IMR-90 (cell line): Measurements from ENCODE around the gene SNRNP70. TPM values are rescaled to one million over a fixed set of nuclear protein-coding genes. Genes with fewer than 3 reads are reported as not detected.
A peak's percentile ranks its signal among the peaks of the same experiment; 100 is the strongest.

Experiments
- ATAC-seq: fragments of 200-7000 bp; cut with Tn5 transposase; 2 replicates; pipeline ENCODE4 v1.9.1; 2020; ENCODE audit warnings: low read depth, mild to moderate bottlenecking, moderate library complexity
- BruUV-seq: library from RNA; stranded (reverse); fragments of 400-500 nt; replicated peaks from 2 replicates; lab custom pipeline; 2021; lab: Mats Ljungman, UMichigan
- CTCF ChIA-PET: fragments of 300-600 bp; formaldehyde crosslinking; extraction: SDS; loops from one replicate; lab custom pipeline; 2021; ENCODE audit warnings: antibody characterized with exemption; lab: Yijun Ruan, JAX
- POLR2A ChIA-PET: fragments of 300-600 bp; sonication (Branson Sonifier 250); formaldehyde crosslinking; loops from one replicate; lab custom pipeline; 2022; ENCODE audit warnings: antibody characterized with exemption; ENCODE audit not compliant: unreplicated experiment; lab: Charles Lee
- DNase-seq: peaks from one replicate; pipeline ENCODE4 v3.0.0; 2013
- H2AFZ ChIP-seq: replicated peaks from 2 replicates; pipeline ENCODE3; 2013; ENCODE audit warnings: low read length, mild to moderate bottlenecking; ENCODE audit not compliant: poor library complexity
- H2AK5ac ChIP-seq: 2 replicates; pipeline ENCODE4 v1.6.1; 2013; ENCODE audit warnings: low read depth, low read length, inconsistent platforms
- H2AK9ac ChIP-seq: replicated peaks from 2 replicates; pipeline ENCODE3; 2013; ENCODE audit warnings: mild to moderate bottlenecking, low read depth, low read length, moderate library complexity; ENCODE audit not compliant: poor library complexity
- H2BK120ac ChIP-seq: 2 replicates; pipeline ENCODE4 v1.6.1; 2013; ENCODE audit warnings: low read depth, low read length, inconsistent platforms
- H2BK15ac ChIP-seq: 3 replicates; pipeline ENCODE4 v1.6.1; 2013; ENCODE audit warnings: low read depth, low read length, inconsistent platforms
- H2BK20ac ChIP-seq: 2 replicates; pipeline ENCODE4 v1.6.1; 2013; ENCODE audit warnings: low read depth, mild to moderate bottlenecking, inconsistent platforms, low read length, moderate library complexity
- H2BK5ac ChIP-seq: 2 replicates; pipeline ENCODE4 v1.6.1; 2013; ENCODE audit warnings: mild to moderate bottlenecking, low read depth, low read length, inconsistent platforms; ENCODE audit not compliant: poor library complexity, severe bottlenecking
- H3K14ac ChIP-seq: replicated peaks from 2 replicates; pipeline ENCODE4 v1.6.1; 2013; ENCODE audit warnings: low read depth, low read length, inconsistent platforms
- H3K18ac ChIP-seq: 2 replicates; pipeline ENCODE4 v1.6.1; 2013; ENCODE audit warnings: low read depth, low read length, control low read depth
- H3K23ac ChIP-seq: 2 replicates; pipeline ENCODE4 v1.6.1; 2013; ENCODE audit warnings: low read depth, low read length, inconsistent platforms
- H3K27ac ChIP-seq: 2 replicates; pipeline ENCODE4 v1.5.1; 2013; ENCODE audit warnings: mild to moderate bottlenecking, control low read depth, low read length; ENCODE audit not compliant: insufficient read depth
- H3K27me3 ChIP-seq: 2 replicates; pipeline ENCODE4 v1.6.1; 2013; ENCODE audit warnings: low read length; ENCODE audit not compliant: control insufficient read depth, insufficient read depth
- H3K36me3 ChIP-seq: 2 replicates; pipeline ENCODE4 v1.6.1; 2013; ENCODE audit warnings: low read length, mixed read lengths; ENCODE audit not compliant: control insufficient read depth, insufficient read depth
- H3K4ac ChIP-seq: 2 replicates; pipeline ENCODE4 v1.6.1; 2013; ENCODE audit warnings: low read depth, low read length, inconsistent platforms
- H3K4me1 ChIP-seq: 2 replicates; pipeline ENCODE4 v1.6.1; 2013; ENCODE audit warnings: low read length, mixed read lengths; ENCODE audit not compliant: control insufficient read depth, insufficient read depth
- H3K4me2 ChIP-seq: 2 replicates; pipeline ENCODE4 v1.6.1; 2013; ENCODE audit warnings: low read depth, mild to moderate bottlenecking, control low read depth, low read length, moderate library complexity
- H3K4me3 ChIP-seq: 2 replicates; pipeline ENCODE4 v1.5.1; 2013; ENCODE audit warnings: low read depth, mild to moderate bottlenecking, control low read depth, low read length, moderate library complexity; ENCODE audit not compliant: insufficient read depth
- H3K56ac ChIP-seq: 2 replicates; pipeline ENCODE4 v1.6.1; 2013; ENCODE audit warnings: low read length, inconsistent platforms; ENCODE audit not compliant: insufficient read depth; ENCODE audit errors: extremely low read depth
- H3K79me1 ChIP-seq, 2 experiments: 2 replicates each; pipeline ENCODE4 v1.6.1; 2013; ENCODE audit warnings: low read length in 2 of 2, inconsistent platforms in 1 of 2, low read depth in 1 of 2
- H3K9ac ChIP-seq: 2 replicates; pipeline ENCODE4 v1.6.1; 2013; ENCODE audit warnings: low read depth, low read length, control low read depth
- H3K9me1 ChIP-seq: 2 replicates; pipeline ENCODE4 v1.6.1; 2013; ENCODE audit warnings: low read length, inconsistent platforms; ENCODE audit not compliant: insufficient read depth
- H3K9me3 ChIP-seq: 2 replicates; pipeline ENCODE4 v1.6.1; 2013; ENCODE audit warnings: low read length; ENCODE audit not compliant: control insufficient read depth, insufficient read depth
- H4K20me1 ChIP-seq: 2 replicates; pipeline ENCODE4 v1.6.1; 2013; ENCODE audit warnings: low read length, inconsistent platforms; ENCODE audit not compliant: insufficient read depth
- H4K5ac ChIP-seq: 2 replicates; pipeline ENCODE4 v1.6.1; 2013; ENCODE audit warnings: mild to moderate bottlenecking, low read depth, low read length, control low read depth
- H4K8ac ChIP-seq, 2 experiments: 2 replicates each; pipeline ENCODE4 v1.6.1; 2013; ENCODE audit warnings: low read depth in 2 of 2, low read length in 2 of 2, control low read depth in 1 of 2, inconsistent platforms in 1 of 2
- H4K91ac ChIP-seq: 2 replicates; pipeline ENCODE4 v1.6.1; 2013; ENCODE audit warnings: low read depth, low read length, inconsistent platforms; ENCODE audit not compliant: insufficient read depth
- BHLHE40 ChIP-seq: fragments of 150-350 bp; IDR thresholded peaks from 2 replicates; pipeline ENCODE4 v1.6.1; 2016; ENCODE audit warnings: mild to moderate bottlenecking, low read depth, low read length
- CEBPB ChIP-seq: IDR thresholded peaks from 2 replicates; pipeline ENCODE4 v1.6.1; 2012; ENCODE audit warnings: low read depth, low read length, improper control_type of control experiment
- CHD1 ChIP-seq: IDR thresholded peaks from 2 replicates; pipeline ENCODE4 v1.6.1; 2012; ENCODE audit warnings: low read depth, low read length, improper control_type of control experiment
- CTCF ChIP-seq: conservative IDR thresholded peaks from 2 replicates; pipeline ENCODE4 v1.5.1; 2012; ENCODE audit warnings: mild to moderate bottlenecking, low read depth, low read length, improper control_type of control experiment
- MAFK ChIP-seq: IDR thresholded peaks from 2 replicates; pipeline ENCODE4 v1.6.1; 2012; ENCODE audit warnings: low read depth, low read length, improper control_type of control experiment
- MAZ ChIP-seq: IDR thresholded peaks from 2 replicates; pipeline ENCODE4 v1.6.1; 2012; ENCODE audit warnings: low read depth, mild to moderate bottlenecking, low read length, improper control_type of control experiment, moderate library complexity, borderline replicate concordance
- MXI1 ChIP-seq: IDR thresholded peaks from 2 replicates; pipeline ENCODE4 v1.6.1; 2012; ENCODE audit warnings: low read depth, mild to moderate bottlenecking, low read length, moderate library complexity, borderline replicate concordance
- NFE2L2 ChIP-seq: fragments of 150-350 bp; IDR thresholded peaks from 2 replicates; pipeline ENCODE4 v1.6.1; 2016; ENCODE audit warnings: low read depth, mild to moderate bottlenecking, low read length
- POLR2A ChIP-seq: IDR thresholded peaks from 2 replicates; pipeline ENCODE4 v1.6.1; 2012; ENCODE audit warnings: mild to moderate bottlenecking, low read depth, low read length
- RAD21 ChIP-seq: IDR thresholded peaks from 2 replicates; pipeline ENCODE4 v1.6.1; 2012; ENCODE audit warnings: low read length, improper control_type of control experiment
- RCOR1 ChIP-seq: IDR thresholded peaks from 2 replicates; pipeline ENCODE4 v1.6.1; 2012; ENCODE audit warnings: mild to moderate bottlenecking, low read length, improper control_type of control experiment; ENCODE audit not compliant: insufficient replicate concordance
- RFX5 ChIP-seq: IDR thresholded peaks from 2 replicates; pipeline ENCODE4 v1.8.0; 2012; ENCODE audit warnings: low read depth, mild to moderate bottlenecking, low read length, moderate library complexity
- SMC3 ChIP-seq: fragments of 150-350 bp; IDR thresholded peaks from 2 replicates; pipeline ENCODE4 v1.6.1; 2016; ENCODE audit warnings: low read depth, mild to moderate bottlenecking, antibody characterized with exemption, low read length, moderate library complexity
- WGBS, 2 experiments: methylation state at CpG; one replicate each; pipeline versions ENCODE4 v1.1.5 to v1.1.7; 2013; ENCODE audit warnings: missing lambda C conversion rate in 2 of 2; ENCODE audit not compliant: insufficient read length in 1 of 2; ENCODE audit errors: extremely low coverage in 2 of 2; 5-methylcytosine and 5-hydroxymethylcytosine counted together
- dilution Hi-C: fragments of 300-500 bp; cut with HindIII; formaldehyde crosslinking; loops from one replicate; pipeline ENCODE4 v1.14.3; 2018; ENCODE audit warnings: low sequenced_read_pairs; ENCODE audit not compliant: unreplicated experiment
- in situ Hi-C: fragments of 300-500 bp; cut with MboI; formaldehyde crosslinking; loops from 3 replicates; pipeline ENCODE4 v1.14.3; 2019; ENCODE audit warnings: low sequenced_read_pairs, inconsistent platforms, mixed read lengths
- intact Hi-C: fragments of 100-400 bp; cut with micrococcal nuclease; formaldehyde crosslinking; loops from 2 replicates; pipeline ENCODE4 v1.10.0; 2022
- polyA plus RNA-seq, 3 experiments: library from polyadenylated mRNA; depleted of rRNA; stranded (reverse); fragments of >200 nt; gene quantifications; 2 replicates each; pipeline ENCODE4 v1.2.3, GENCODE V29; 2012; ENCODE audit warnings: low replicate concordance in 1 of 3
- total RNA-seq: library from RNA; depleted of rRNA; stranded (reverse); fragments of >200 nt; gene quantifications from 2 replicates; pipeline ENCODE4 v1.2.3, GENCODE V29; 2012
- TF ChIP-seq, protein P1 (sequence below): fragments of 150-350 bp; IDR thresholded peaks from 2 replicates; pipeline ENCODE4 v1.6.1; 2017; ENCODE audit warnings: mild to moderate bottlenecking, antibody characterized with exemption, low read length, low read depth

The SNRNP70 gene
- total and polyA plus RNA-seq, 2 of the 4 experiments (the other 2 are of a cell fraction), result 72.8 to 200 TPM

- Histone ChIP-seq H3K4me2 (no peak overlapping the region), H3K14ac (no peak overlapping the region), H2AK5ac (no peak overlapping the region), H3K56ac (no peak overlapping the region), H3K9ac (no peak overlapping the region), H3K79me1 (0 out of 4 replicates have a peak, but pooled peaks cover 0 to 7% of the 10 kb centered on the region in 2 experiments), H3K9me3 (no peaks in the 10 kb centered on the region), H3K27me3 (no peaks in the 10 kb centered on the region), H3K27ac (no peak overlapping the region), H4K5ac (no peak overlapping the region), H3K4me3 (no peak overlapping the region), H2BK20ac (no peak overlapping the region), H3K4ac (no peak overlapping the region), H4K8ac (no peak overlapping the region), H3K36me3 (no peaks in the 10 kb centered on the region), H3K9me1 (no peaks in the 10 kb centered on the region), H4K91ac (no peak overlapping the region), H2AK9ac (peak overlapping the region; percentile 37), H3K18ac (no peak overlapping the region), H2BK5ac (no peak overlapping the region), H2BK15ac (no peak overlapping the region), H3K4me1 (peaks cover 12% of the 10 kb centered on the region), H3K23ac (no peak overlapping the region; the same call in 1 of the 2 replicates), H2AFZ (no peak overlapping the region), H4K20me1 (no peaks in the 10 kb centered on the region), H2BK120ac (no peak overlapping the region)
- TF ChIP-seq CEBPB, result no peak
- TF ChIP-seq CHD1, result no peak
- no peak for TF ChIP-seq MAZ
- TF ChIP-seq, protein P1, sequence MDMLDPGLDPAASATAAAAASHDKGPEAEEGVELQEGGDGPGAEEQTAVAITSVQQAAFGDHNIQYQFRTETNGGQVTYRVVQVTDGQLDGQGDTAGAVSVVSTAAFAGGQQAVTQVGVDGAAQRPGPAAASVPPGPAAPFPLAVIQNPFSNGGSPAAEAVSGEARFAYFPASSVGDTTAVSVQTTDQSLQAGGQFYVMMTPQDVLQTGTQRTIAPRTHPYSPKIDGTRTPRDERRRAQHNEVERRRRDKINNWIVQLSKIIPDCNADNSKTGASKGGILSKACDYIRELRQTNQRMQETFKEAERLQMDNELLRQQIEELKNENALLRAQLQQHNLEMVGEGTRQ, result no peak
- no peak for TF ChIP-seq CTCF
- no peak for TF ChIP-seq RAD21
- TF ChIP-seq NFE2L2, result no peak
- TF ChIP-seq BHLHE40, result no peak
- no peak for TF ChIP-seq RFX5
- no peak for TF ChIP-seq MAFK
- TF ChIP-seq RCOR1, result no peak
- TF ChIP-seq SMC3, result no peak
- TF ChIP-seq MXI1, result no peak
- TF ChIP-seq POLR2A, result no peak
- ChIA-PET CTCF (interaction anchor here (2.0 kb wide), 1 partner anchor 50 kb away, joined by 6 read pairs; no protein-coding TSS in a partner anchor), POLR2A (no interaction called here)
- DNase-seq (no peak), ATAC-seq (no peak)
- 100% methylated on average over 2 of the region's 11 CpGs; no CpG with 5 or more reads in 1 of the 2 experiments for WGBS, 2 experiments
- BruUV-seq, result no TSS peak
- intact Hi-C loops (no loop called here), dilution Hi-C loops (no loop called here), in situ Hi-C loops (no loop called here)
Observed at GRCh38 chr19:49148044-49148682, 62.9 kb downstream of the SNRNP70 start.
